ENCODE measurements around the gene SLC23A2. TPM values are rescaled to one million over a fixed set of nuclear protein-coding genes. Genes with fewer than 3 reads are reported as not detected.
"Not testable (repeated sequence)": the region's sequence is repeated elsewhere in the genome, so short reads cannot be mapped to it uniquely, and the experiment has no call there.

SLC23A2 gene
- total RNA-seq, 2 experiments from 2014 or later = 14.3 to 25.7 TPM

GRCh38 chr20:4881006-4881730 lies 120.1 kb downstream of the SLC23A2 start:
- H3K9me3 ChIP-seq (ENCODE audit: low read length) = no peaks in the 10 kb centered on the region
- H3K27ac ChIP-seq (ENCODE audit: low read depth, low read length, poor library complexity, severe bottlenecking) = no peak overlapping the region
- CTCF ChIA-PET (ENCODE audit: unreplicated experiment) = no interaction called here
- no peaks in the 10 kb centered on the region for H3K9me2 ChIP-seq (ENCODE audit: insufficient read depth, low read length)
- peaks cover 13% of the 10 kb centered on the region for H3K36me3 ChIP-seq (ENCODE audit: insufficient read depth, low read length)
- POLR2A ChIA-PET = no interaction called here
- intact Hi-C loops (cut with micrococcal nuclease; ENCODE audit: unreplicated experiment) = no loop called here
- no peak overlapping the region for H3K4me2 ChIP-seq (ENCODE audit: low read length)
- no TSS peak for BruUV-seq (replicated peaks)
- no peak for DNase-seq (ENCODE audit: low spot score)
- no peaks in the 10 kb centered on the region for H4K20me1 ChIP-seq (ENCODE audit: insufficient read depth, low read length)
- peaks cover 7% of the 10 kb centered on the region for H3K4me1 ChIP-seq (ENCODE audit: insufficient read depth, low read length, poor library complexity, severe bottlenecking)
- no peak for TF ChIP-seq CTCF (conservative IDR thresholded peaks at IDR 0.05; ENCODE audit: low read length)
- TF ChIP-seq EZH2phosphoT487 (IDR thresholded peaks at IDR 0.05; ENCODE audit: borderline replicate concordance, low read depth, low read length) = no peak
- H3K79me2 ChIP-seq (ENCODE audit: insufficient read depth, low read depth, low read length) = no peaks in the 10 kb centered on the region
- no peak overlapping the region for H3K4me3 ChIP-seq (ENCODE audit: low read depth, low read length, poor library complexity, severe bottlenecking)
- H2AFZ ChIP-seq (ENCODE audit: low read length) = no peak overlapping the region

- Histone ChIP-seq H3K9me2 (ENCODE audit: insufficient read depth, low read length) (no peaks in the 10 kb centered on the region), H3K4me1 (ENCODE audit: insufficient read depth, low read length, poor library complexity, severe bottlenecking) (peaks cover 16% of the 10 kb centered on the region), H3K4me3 (ENCODE audit: low read depth, low read length, poor library complexity, severe bottlenecking) (no peak overlapping the region), H3K79me2 (ENCODE audit: insufficient read depth, low read depth, low read length) (no peaks in the 10 kb centered on the region), H3K9me3 (ENCODE audit: low read length) (no peaks in the 10 kb centered on the region), H3K36me3 (ENCODE audit: insufficient read depth, low read length) (peaks cover 13% of the 10 kb centered on the region), H2AFZ (ENCODE audit: low read length) (no peak overlapping the region), H3K4me2 (ENCODE audit: low read length) (no peak overlapping the region), H4K20me1 (ENCODE audit: insufficient read depth, low read length) (no peaks in the 10 kb centered on the region), H3K27ac (ENCODE audit: low read depth, low read length, poor library complexity, severe bottlenecking) (no peak overlapping the region)
- CTCF ChIA-PET (ENCODE audit: unreplicated experiment) = no interaction called here
- intact Hi-C loops (cut with micrococcal nuclease; ENCODE audit: unreplicated experiment) = no loop called here
- DNase-seq (ENCODE audit: low spot score) = no peak
- BruUV-seq (replicated peaks) = no TSS peak
- POLR2A ChIA-PET = interaction anchor here (0.6 kb wide), 1 partner anchor 28 kb away, joined by 4 read pairs; no protein-coding TSS in a partner anchor
- no peak for TF ChIP-seq CTCF (conservative IDR thresholded peaks at IDR 0.05; ENCODE audit: low read length)
- TF ChIP-seq EZH2phosphoT487 (IDR thresholded peaks at IDR 0.05; ENCODE audit: borderline replicate concordance, low read depth, low read length) = no peak
These were observed 121.3 kb downstream of the SLC23A2 start for GRCh38 chr20:4880051-4880450.

- H2AFZ ChIP-seq (ENCODE audit: low read length); DNase-seq (ENCODE audit: low spot score); H3K9me2 ChIP-seq (ENCODE audit: insufficient read depth, low read length); H3K4me2 ChIP-seq (ENCODE audit: low read length); H3K4me3 ChIP-seq (ENCODE audit: low read depth, low read length, poor library complexity, severe bottlenecking); H3K27ac ChIP-seq (ENCODE audit: low read depth, low read length, poor library complexity, severe bottlenecking); CTCF ChIA-PET (ENCODE audit: unreplicated experiment); intact Hi-C loops (cut with micrococcal nuclease; ENCODE audit: unreplicated experiment); BruUV-seq (replicated peaks); H3K79me2 ChIP-seq (ENCODE audit: insufficient read depth, low read depth, low read length); H4K20me1 ChIP-seq (ENCODE audit: insufficient read depth, low read length); H3K9me3 ChIP-seq (ENCODE audit: low read length): not testable (repeated sequence)
- POLR2A ChIA-PET = interaction anchor here (0.7 to 1.7 kb wide), 2 partner anchors 38 to 358 kb away, joined by 3 to 4 read pairs; no protein-coding TSS in a partner anchor
- peaks cover 16% of the 10 kb centered on the region for H3K4me1 ChIP-seq (ENCODE audit: insufficient read depth, low read length, poor library complexity, severe bottlenecking)
- peaks cover 25% of the 10 kb centered on the region for H3K36me3 ChIP-seq (ENCODE audit: insufficient read depth, low read length)
These were observed 123.2 kb downstream of the SLC23A2 start for GRCh38 chr20:4878099-4878498.
